GM21381 (cell line): ENCODE results near the gene LPCAT1.
"Not testable (repeated sequence)": the region's sequence is repeated elsewhere in the genome, so short reads cannot be mapped to it uniquely, and the experiment has no call there.

ENCODE experiments used
- ATAC-seq: cut with Tn5 transposase; IDR thresholded peaks from one replicate; pipeline ENCODE4 v1.9.1; 2021; ENCODE audit warnings: mild to moderate bottlenecking, moderate library complexity; ENCODE audit not compliant: unreplicated experiment

LPCAT1 gene

DNA sequence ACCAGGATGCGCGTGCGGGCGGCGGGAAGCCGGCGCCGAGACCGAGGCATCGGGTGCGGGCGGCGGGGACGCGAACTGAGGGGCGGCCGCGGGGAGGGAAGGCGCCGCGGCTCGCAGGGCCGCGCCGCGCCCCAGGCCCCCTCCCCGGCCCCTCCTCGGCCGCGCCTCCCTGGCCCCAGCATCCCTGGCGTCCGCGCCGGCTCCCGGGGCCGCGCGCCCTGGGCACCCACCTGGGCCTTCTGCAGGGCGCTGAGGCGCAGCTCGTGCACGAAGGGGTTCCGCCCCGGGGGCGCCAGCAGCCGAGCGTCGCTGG lies 324 bp downstream of the LPCAT1 start:
- peak; percentile 31 for ATAC-seq

DNA sequence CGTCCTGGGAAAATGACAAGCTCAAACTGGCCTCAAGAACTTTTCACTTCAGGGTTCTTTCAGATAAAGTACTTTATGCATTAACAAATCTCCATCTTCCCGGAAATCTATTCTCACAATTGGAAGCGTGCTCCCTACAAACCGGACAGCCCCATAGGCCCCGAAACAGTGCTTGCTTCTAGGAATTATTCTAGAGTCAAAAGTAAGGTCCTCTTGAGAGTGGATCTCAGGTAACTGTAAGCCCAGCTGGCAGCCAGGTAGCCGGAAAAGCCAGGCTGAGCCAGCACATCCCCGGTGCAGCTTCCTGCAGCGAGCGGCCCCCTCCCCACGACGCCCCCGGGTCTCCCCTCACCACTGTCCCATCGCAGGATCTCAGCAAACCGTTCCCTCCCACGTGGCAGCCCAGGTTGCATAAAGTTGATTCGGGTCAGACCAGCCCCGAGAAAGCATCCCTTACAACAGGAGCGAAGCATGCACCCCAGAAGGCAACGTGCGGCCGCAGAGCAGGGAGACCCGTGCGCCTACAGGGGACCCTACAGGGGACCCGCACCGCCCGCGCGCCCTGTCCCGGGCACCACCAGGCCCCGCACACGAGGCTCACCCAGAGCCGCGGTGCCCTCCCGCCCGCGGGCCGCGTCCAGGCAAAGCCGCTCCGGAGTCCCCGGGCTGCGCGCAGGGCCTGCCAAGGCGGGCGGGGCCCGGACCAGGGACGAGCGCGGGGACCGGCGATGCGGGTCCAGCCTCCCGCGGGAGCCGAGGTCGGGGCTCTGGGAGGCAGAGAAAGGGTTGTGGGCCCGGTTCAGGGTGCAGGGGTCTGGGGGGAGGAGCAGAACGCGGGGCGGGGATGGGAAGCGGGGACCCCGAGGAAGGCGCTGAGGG lies 920 bp downstream of the LPCAT1 start:
- no peak for ATAC-seq

DNA sequence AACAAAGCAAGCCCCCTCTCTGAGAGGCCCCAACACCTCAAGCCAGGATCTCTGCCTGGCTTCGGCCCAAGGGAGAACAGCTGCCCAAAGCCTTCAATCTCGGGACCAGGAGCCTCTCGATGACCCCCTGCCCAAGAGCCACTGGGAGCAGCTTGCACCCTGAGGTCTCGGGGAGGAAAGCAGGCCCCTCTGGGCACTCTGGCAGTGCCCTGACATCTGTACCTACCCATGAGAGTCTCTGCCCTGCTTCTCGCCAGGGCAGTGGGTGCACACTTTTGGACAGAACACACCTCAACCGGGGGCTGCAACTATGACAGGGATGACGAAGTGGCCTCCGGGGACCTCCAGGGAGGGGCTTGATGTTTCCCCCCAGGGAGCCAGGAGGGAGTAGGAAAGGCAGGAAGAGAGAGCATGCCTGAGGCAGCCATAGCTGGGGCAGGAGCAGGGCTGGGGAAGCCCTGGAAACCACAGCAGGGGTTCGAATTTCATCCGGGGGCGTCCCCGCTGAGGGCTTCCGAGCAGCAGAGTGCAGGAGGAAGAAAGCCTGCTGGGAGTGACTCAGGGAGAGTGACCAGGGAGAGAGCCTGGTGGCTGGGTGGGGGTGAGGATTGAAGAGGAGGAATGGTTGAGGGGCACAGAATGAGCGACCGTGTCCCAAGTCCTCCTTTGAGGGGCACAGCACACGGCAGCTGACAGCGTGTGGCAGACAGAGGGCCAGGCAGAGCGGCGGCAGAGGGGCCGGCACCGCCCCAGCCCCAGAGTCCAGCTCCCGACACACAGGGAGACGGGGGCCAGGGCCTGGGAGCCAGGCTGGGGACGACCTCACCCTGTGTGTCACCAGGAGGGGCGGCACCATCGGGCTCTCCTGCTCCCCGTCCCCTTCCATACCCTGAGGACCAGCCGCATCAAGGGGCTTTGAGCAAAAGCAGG lies 1.8 kb downstream of the LPCAT1 start:
- no peak for ATAC-seq

DNA sequence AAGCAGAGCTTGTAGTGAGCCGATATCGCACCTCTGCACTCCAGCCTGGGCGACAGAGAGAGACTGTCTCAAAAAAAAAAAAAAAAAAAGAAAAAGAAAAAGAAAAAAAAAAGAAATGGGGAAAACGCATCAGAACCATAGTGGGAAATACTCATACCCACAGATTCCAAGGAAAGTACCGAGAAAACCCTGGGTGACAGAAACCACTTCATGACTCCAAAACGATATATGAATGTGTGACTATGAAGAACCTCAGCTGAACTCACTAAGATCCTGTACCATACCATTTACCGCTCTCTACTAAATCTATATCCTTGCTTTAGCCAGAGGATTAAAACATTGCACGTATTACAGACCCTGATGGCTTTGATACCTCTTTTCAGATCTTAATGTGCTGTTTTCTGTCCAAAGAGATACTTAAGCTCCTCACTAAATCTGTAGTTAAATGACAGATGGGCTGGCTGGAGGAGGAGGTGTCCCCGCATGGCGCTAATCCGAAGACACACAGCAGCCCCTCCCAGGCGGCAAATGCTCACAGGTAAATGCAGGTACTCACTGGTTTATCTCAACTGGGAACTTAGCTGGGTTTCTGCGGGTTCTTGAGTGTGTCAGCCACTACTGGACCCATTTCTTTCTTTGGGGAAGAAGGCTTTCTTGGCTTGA lies 2.8 kb downstream of the LPCAT1 start:
- no peak for ATAC-seq

DNA sequence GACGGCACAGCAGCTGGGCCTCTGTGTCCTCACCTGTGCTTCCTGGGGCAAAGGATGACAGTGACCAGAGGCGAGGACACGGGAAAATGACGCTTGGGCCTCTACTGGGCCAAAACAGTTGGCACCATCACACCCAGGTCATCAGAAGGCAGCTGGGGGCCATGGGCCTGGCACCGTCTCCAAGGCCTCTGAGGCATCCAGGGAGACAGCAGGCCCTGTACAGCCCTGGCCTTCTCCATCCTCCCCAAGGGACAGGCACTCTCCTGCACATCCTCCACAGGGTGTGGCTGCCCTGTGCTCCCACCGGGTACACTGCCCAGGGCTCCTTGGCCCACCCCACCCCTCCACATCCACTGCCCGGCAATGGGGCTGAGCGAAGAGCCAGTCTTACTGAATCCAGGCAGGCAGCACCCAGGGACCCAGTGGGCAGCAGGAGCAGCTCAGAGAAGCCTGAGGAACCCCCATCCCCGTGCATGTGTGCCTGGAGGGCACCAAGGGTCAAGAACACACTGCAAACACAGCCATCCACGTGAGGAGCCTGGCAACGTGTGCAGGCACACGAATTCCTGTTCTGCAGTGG lies 4.0 kb downstream of the LPCAT1 start:
- ATAC-seq = no peak

DNA sequence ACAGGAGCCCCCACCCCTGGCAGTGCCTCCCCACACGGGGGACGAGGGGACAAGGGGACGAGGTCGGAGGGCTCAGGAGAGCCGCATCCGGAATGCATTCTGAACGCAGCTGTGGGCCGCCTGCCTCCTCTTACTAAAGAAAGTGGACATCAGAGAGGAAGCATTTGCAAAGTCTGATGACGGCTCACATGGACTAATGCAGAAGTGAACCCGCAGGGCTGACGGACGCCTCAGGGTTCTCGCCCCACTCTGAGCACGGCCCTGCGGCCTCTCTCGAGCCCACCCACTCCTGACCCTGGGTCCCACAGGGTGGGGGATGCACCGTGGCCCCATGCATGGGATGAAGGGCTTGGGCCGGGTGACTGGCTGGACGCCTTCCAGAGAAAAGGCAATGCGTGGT lies 5.9 kb downstream of the LPCAT1 start:
- ATAC-seq = no peak

DNA sequence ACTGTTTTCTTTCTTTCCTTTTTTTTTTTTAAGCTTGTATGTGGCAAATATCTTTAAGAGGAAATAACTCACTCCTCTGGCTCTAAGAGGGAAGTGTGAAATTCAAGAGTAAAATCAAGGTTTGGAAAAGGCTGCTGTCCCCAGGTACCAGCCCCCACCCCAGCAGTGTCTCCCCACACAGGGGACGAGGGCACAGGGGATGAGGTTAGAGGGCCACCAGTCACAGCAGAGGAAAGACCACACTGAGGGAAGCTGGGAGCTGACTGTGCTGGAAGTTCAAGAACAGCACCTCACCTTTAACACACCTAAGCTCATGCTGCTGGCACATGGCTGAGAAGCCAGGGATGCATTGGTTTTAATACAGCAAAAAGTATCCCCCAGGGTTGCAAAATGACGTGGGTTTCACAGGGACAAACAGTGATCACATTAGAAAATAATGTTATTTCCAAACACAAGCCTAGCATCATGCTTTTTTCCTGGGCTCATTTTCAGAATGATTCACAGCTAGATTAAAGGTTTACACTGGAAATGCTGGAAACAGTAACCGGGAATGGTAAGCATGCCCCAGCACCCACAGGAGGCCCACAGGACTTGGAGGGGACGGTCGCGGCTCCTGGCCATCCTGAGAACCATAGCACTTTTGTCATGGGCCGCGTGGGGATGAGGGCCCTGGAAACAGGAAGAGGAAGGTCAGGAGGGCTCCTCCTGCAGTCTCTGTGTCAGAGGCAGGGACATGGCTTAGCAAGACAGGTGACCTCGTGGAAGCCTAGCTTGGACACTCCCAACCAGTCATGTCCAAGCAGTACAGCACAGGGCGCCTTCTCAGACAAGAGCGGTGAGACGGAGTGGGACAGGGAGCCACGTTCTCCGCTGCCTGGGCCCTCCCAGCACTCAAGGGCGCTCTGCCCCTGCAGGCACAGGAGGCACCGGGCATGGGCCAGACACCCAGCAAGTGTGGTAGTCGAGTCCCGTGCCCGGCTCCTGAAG lies 6.9 kb downstream of the LPCAT1 start:
- ATAC-seq = no peak

DNA sequence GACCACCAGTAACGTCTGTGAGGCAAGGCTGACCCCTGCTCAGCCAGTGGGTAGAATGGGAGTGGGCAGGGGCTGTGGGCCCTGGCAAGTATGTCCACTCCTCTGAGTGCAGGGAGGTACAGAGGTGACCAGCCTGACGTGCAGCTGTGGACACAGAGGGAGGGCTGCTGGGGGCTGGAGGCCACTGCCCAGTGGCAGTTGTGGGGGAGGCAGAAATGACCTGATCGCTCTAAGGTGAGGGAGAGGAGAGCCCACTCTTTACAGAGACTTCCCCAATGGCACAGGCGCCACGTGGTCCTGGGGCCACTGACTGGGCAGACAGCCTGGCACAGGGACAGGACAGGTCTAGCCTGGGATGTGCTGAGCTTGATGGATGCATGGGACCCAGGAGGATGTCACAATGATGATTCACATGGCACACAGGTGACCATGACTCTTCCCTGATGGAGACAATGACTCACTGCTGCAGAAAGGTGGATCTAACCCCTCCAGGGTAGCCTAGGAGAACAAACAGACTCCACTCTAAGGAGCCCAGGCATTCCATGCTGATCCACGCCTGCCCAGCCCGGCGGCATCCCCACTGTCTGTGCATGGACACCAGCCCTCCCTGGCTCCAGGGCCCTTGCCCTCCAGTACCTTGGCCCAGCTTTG lies 7.7 kb downstream of the LPCAT1 start:
- no peak for ATAC-seq

DNA sequence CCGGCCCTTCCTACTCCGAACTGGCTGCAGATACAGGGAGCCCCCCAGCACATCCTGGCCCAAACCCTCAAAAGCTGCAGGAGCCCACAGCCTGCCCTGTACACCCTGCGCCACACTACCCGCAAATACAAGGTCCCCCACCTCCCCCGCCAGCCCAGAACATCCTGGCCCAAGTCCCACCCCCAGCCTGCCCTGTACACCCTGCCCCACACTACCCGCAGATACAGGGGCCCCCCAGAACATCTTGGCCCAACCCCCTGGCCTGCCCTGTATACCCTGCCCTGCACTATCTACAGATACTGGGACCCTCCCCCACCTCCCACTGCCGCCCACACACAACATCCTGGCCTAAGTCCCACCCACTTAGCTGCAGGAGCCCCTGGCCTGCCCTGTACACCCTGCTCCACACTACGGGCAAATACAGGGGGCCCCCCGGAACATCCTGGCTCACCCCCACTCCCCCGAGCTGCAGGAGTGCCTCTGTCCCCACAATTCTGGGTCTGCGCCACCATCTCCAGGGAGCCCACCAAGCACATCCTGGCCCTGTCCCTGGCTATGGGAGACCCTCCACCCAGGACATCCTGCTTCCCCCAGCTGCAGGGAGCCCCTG lies 8.3 kb downstream of the LPCAT1 start:
- no peak for ATAC-seq

DNA sequence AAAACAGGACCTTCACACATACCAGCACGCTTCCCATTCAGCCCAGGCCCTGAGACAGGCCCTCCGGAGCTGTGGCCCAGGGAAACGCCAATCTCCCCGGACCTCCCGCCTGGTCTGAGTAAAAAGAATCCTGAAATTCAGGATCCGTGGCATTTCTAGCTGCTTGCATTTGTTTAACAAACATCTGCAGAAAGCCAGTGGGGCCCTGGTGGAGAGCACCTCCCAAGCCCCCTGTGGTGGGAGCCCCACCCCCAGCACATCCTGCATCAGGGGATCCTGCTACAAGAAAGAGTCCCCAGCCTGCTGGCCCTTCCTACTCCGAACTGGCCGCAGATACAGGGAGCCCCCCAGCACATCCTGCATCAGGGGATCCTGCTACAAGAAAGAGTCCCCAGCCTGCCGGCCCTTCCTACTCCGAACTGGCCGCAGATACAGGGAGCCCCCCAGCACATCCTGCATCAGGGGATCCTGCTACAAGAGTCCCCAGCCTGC lies 8.9 kb downstream of the LPCAT1 start:
- ATAC-seq = not testable (repeated sequence)

DNA sequence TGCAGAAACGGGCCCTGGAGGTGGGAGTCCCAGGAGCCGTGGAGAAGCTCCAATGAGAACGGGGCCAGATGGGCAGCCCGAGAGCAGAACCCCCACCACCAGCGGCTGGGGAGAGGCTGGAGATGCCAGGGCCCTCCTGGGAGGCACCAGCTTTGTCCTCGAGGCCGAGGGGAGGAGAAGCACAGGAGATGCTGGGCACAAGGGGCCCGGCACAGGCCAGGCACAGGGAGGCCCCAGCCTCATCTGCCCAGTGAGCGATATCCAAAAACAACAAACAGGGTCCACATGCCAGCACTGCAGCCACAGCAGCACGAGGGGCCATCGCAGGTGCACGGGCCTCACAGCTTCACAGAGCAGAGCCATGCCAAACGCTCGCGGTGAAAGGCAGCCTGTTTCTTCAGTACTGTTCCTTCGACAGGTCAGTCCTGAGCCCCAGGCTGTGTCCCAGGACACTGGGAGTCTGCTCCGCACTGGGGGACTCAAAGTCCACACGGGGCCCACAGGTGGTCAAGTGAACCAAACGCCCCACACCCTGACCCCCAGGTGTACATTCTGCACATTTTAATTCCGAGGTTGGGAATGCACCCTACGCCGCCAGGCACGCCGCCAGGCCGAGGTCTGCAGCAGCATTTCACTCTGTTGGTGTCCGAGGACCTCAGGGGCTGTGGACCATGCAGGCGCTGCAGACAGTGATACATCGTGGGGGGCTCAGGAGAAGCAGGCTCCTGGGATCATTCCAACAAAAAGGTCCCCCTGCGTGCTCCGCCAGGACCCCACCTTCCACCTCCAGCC lies 9.5 kb downstream of the LPCAT1 start:
- no peak for ATAC-seq

DNA sequence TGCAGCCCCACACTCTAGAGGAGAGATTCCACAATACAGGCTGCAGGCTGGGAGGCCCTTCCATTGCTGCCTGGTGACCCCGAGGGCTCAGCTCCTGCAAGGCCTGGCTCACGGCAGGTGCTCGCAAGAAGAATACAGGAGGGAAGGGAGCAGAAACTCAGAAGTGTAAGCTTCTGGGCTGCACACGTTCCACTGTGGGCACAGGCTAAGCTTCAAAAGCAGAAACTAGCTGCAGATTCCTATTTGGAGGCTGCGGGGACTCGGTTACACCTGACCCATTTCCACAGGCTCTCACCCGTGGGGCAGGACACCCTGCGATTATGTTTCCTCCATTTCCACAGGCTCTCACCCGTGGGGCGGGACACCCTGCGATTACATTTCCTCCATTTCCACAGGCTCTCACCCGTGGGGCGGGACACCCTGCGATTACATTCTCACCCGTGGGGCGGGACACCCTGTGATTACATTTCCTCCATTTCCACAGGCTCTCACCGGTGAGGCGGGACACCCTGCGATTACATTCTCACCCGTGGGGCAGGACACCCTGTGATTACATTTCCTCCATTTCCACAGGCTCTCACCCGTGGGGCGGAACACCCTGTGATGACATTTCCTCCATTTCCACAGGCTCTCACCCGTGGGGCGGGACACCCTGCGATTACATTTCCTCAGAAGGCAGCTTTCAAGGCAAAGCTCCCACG lies 10.3 kb downstream of the LPCAT1 start:
- no peak for ATAC-seq

DNA sequence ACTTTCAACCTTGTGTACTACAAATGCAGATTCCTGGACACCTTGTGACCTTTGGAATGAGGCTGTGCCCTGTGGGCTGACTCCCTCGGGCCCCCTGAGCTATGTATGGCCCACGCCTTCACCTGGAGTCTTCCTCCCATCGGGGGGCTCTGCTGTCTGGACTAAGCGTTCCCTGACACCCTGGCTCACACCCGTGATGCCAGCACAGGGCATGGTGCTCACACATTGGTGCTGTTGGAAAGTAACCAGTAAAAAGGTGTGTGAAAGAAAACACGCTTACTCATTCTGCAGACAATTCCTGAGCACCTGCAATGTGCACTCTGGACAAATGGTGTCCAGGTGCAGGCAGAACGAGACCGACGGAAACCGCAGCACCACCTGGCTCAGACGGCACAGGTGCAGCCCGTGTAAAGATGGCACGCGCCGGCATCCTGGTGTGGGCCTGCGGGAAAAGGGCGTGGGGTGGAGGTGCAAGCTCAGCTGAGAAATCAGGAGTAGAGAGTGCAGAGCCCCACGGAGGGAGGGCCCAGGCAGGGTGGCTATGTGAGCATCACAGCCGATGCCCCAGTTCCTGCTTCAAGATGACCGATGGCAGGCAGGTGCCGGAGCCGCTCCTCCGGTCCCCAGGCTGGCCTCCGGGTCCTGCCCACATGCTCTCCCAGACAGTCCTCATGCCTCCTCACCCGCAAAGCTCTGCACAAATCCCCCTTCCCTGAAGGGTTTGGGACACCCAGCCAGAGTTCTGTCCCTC lies 11.0 kb downstream of the LPCAT1 start:
- no peak for ATAC-seq

DNA sequence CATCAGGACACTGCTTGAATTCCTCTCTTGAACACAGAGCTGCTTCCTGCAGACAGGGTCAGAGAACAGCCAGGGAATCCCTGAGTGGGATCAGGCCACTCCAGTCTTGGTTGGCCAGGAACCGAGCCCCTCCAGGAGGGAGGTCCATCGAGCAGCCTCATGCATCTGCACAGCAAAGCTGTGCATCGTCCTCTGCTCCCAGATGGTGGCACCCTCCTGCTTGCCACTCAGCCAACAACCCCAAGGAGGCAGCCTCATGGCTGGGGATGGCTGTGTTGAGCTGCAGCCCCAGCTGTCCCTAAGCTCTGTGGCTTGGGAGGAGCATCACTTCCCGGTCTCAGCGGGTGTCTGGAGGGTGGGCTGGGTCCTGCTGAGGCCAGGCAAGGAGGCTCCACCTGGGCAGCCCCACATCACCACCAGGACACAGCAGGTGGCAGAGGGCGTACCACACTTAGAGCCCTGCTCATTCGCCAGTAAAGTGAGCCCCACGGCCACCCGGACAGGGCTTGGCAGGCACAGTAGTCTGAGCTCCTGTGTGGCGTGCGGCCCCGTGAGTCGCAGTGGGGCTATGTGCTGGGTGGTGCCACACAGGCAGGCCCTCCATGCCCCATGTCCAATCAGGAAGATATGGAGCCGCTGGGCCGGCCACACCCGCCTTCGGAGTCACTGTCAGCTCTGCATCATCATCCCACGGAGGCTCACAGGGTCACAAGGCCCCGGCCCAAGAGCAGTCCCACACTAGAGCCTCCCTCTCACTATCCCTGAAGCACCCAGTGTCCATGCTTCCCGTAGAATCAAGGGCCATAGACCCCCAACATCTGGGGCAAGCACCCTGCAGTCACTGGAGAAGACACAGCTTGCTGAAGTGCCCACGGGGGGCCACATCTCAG lies 11.9 kb downstream of the LPCAT1 start:
- no peak for ATAC-seq

DNA sequence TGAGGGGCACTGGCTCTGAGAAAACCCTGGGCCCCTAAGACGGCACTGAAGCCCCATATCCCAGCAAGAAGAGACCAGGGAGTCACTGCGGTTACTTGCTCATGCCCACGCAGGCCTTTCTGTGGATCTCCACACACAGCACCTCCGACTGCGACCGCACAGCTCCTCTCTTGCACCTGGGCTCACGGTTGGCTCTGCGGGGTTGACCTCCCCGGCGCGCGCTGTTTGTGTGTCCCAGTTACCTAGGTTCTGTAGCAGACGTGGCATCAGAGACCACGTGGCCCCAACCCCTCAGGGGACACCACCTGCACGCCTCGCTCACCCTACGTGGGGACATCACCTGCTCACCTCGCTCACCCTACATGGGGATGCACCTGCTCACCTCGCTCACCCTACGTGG lies 12.7 kb downstream of the LPCAT1 start:
- ATAC-seq = no peak

DNA sequence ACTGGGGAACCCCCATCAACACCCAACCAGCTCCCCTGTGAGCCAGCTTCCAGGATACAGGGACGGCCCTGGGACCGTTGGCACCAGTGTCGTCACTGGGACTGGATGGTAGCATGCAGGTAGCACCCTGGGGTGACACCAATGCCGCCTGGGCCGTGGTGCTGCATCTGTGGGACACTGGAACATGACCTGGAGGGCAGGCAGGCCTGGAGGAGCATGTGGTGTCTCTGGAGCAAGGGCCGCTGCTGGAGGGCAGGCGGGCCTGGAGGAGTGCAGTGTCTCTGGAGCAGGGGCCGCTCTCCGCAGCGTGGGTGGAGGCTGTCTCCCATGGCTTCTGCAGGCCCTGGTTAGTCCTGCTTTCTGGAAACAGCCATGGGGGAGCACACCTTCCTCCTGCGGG lies 13.1 kb downstream of the LPCAT1 start:
- ATAC-seq = no peak
